Left lung (tissue), 10 donors: Measurements from ENCODE around the gene CLIP1. TPM values are rescaled to one million over a fixed set of nuclear protein-coding genes. Genes with fewer than 3 reads are reported as not detected.
A peak's percentile ranks its signal among the peaks of the same experiment; 100 is the strongest.

Experiments used
- ATAC-seq: fragments of 200-7000 bp; cut with Tn5 transposase; one replicate; pipeline ENCODE4 v1.9.1; 2020; ENCODE audit warnings: moderate library complexity
- DNase-seq, 4 donors: peaks; one replicate each; pipeline ENCODE4 v3.0.0-alpha.2; 2013 to 2020
- H3K27ac ChIP-seq, 2 donors: fragments of 200-600 bp; sonication (generic) in 1 of 2; one replicate each; pipeline versions ENCODE4 v1.5.0 to v1.8.0; 2020 to 2021
- H3K27me3 ChIP-seq, 2 donors: fragments of 200-600 bp; sonication (generic) in 1 of 2; one replicate each; pipeline versions ENCODE4 v1.5.0 to v1.8.0; 2020 to 2021
- H3K36me3 ChIP-seq, 2 donors: fragments of 200-600 bp; sonication (generic) in 1 of 2; one replicate each; pipeline versions ENCODE4 v1.5.0 to v1.8.0; 2020 to 2021
- H3K4me1 ChIP-seq, 2 donors: fragments of 200-600 bp; one replicate each; pipeline ENCODE4 v1.8.0; 2021
- H3K4me3 ChIP-seq, 2 donors: fragments of 200-600 bp; sonication (generic) in 1 of 2; one replicate each; pipeline versions ENCODE4 v1.5.0 to v1.8.0; 2020 to 2021; ENCODE audit warnings: mild to moderate bottlenecking in 1 of 2
- H3K9me3 ChIP-seq, 2 donors: fragments of 200-600 bp; sonication (generic) in 1 of 2; one replicate each; pipeline versions ENCODE4 v1.5.0 to v1.8.0; 2020 to 2021
- intact Hi-C, 2 donors: fragments of 100-400 bp; cut with DNase I; formaldehyde crosslinking; loops; one replicate each; pipeline versions ENCODE4 v1.11.2 to v1.14.2; 2022
- polyA plus RNA-seq, 6 donors: library from polyadenylated mRNA; unstranded; fragments of 120-200 nt; gene quantifications; one replicate each; pipeline ENCODE4 v1.2.1, GENCODE V29; 2013; ENCODE audit not compliant: insufficient read length in 6 of 6
- total RNA-seq, 2 donors: library from RNA; stranded (reverse); fragmentation: NEBNext Ultra II Directional; extraction: Animal tissue kit (Norgen Biotek cat#: 25700); gene quantifications; one replicate each; pipeline ENCODE4 v1.2.1, GENCODE V29; 2021
- TF ChIP-seq, protein P1 (sequence below), 2 donors: fragments of 200-600 bp; sonication (generic) in 1 of 2; IDR thresholded peaks; one replicate each; pipeline versions ENCODE4 v1.5.0 to v1.8.0; 2021; ENCODE audit warnings: antibody characterized with exemption in 2 of 2
- donor health status: DM: no; HTN: yes; CAD: no.
- donor health status: DM: no; HTN: no; CAD: no.

The CLIP1 gene
- total and polyA plus RNA-seq, 8 donors = 31.2 to 104 (median 33.4) TPM

GRCh38 chr12:122413516-122414404 lies 8.7 kb downstream of the CLIP1 start:
- peaks cover 12 to 44% of the 10 kb centered on the region in 2 donors for H3K4me1 ChIP-seq
- peak overlapping the region; percentile 26 to 67 for H3K27ac ChIP-seq
- peaks cover 0 to 13% of the 10 kb centered on the region in 2 donors for H3K36me3 ChIP-seq
- H3K9me3 ChIP-seq = no peaks in the 10 kb centered on the region
- peak; percentile 47 for ATAC-seq
- DNase-seq = no peak
- intact Hi-C loops = no loop called here
- no peaks in the 10 kb centered on the region for H3K27me3 ChIP-seq
- H3K4me3 ChIP-seq = no peak overlapping the region
- TF ChIP-seq, protein P1, sequence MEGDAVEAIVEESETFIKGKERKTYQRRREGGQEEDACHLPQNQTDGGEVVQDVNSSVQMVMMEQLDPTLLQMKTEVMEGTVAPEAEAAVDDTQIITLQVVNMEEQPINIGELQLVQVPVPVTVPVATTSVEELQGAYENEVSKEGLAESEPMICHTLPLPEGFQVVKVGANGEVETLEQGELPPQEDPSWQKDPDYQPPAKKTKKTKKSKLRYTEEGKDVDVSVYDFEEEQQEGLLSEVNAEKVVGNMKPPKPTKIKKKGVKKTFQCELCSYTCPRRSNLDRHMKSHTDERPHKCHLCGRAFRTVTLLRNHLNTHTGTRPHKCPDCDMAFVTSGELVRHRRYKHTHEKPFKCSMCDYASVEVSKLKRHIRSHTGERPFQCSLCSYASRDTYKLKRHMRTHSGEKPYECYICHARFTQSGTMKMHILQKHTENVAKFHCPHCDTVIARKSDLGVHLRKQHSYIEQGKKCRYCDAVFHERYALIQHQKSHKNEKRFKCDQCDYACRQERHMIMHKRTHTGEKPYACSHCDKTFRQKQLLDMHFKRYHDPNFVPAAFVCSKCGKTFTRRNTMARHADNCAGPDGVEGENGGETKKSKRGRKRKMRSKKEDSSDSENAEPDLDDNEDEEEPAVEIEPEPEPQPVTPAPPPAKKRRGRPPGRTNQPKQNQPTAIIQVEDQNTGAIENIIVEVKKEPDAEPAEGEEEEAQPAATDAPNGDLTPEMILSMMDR (IDR thresholded peaks at IDR 0.05) = no peak

DNA sequence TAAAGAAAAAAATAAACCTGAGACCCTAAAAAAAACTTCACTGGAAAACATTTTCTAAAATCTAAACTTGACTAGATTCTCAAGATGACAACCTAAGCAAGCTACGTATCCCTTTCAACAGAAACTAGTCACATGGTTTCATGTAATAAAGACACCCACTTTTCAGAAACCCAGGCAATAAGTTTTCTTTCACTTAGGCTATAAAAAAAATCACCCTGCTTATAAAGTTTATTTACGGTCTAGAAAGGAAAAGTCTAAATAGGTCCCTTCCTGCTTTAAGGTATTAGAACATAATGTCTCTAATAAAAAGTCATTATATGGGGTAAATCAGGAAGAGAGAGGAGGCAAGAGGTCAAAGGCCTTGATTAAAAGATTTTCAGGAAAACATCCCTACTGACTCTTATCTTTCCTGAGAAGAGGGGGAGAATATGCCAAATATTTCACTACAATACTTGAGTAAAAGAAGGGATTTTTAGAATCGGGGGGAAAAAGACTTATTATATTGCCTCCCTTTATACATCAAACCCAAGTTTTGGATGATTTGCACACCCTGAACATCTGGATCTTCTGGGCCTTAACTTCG lies 9.5 kb downstream of the CLIP1 start:
- Histone ChIP-seq H3K27ac (peak overlapping the region; percentile 13 to 67), H3K27me3 (no peaks in the 10 kb centered on the region), H3K4me1 (peaks cover 12 to 38% of the 10 kb centered on the region in 2 donors), H3K9me3 (no peaks in the 10 kb centered on the region), H3K4me3 (no peak overlapping the region), H3K36me3 (peaks cover 0 to 13% of the 10 kb centered on the region in 2 donors)
- no peak for DNase-seq
- intact Hi-C loops = no loop called here
- no peak for ATAC-seq
- TF ChIP-seq, protein P1 (IDR thresholded peaks at IDR 0.05) = no peak

DNA sequence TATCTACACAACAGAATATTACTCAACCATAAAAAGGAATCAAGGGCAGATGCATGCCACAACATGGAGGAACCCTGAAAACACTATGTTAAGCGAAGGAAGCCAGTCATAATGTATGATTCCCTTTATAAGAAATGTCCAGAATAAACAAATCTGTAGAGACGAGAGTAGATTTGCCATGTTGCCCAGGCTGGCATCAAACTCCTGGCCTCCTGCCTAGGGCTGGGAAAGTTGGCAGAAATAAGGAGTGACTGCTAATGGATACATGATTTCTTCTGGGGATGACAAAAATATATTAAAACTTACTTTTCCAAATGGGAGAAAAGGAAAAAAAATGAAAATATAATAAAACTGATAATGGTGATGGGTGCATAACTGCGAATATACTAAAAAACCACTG lies 10.9 kb downstream of the CLIP1 start:
- intact Hi-C loops = no loop called here
- no peaks in the 10 kb centered on the region for H3K27me3 ChIP-seq
- no peak overlapping the region for H3K27ac ChIP-seq
- peaks cover 12 to 31% of the 10 kb centered on the region in 2 donors for H3K4me1 ChIP-seq
- peaks cover 0 to 8% of the 10 kb centered on the region in 2 donors for H3K36me3 ChIP-seq
- ATAC-seq = no peak
- no peak overlapping the region for H3K4me3 ChIP-seq
- DNase-seq = no peak
- TF ChIP-seq, protein P1 (IDR thresholded peaks at IDR 0.05) = no peak
- no peaks in the 10 kb centered on the region for H3K9me3 ChIP-seq

DNA sequence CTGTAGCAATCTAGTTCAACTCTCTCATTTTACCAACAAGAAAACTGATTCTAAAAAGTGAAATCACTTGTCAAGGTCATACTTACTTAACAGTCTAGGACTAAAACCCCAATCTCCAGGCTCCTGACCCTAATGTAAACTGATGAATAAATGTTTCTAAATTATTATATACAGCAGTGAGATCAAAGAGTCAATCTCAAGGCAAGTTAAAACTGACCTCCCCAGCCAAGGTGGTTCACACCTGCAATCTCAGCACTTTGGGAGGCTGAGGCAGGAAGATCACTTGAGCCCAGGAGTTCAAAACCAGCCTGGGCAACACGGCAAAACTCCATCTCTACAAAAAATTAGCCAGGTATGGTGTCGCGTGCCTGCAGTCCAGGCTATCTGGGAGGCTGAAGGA lies 15.3 kb downstream of the CLIP1 start:
- intact Hi-C loops = no loop called here
- no peaks in the 10 kb centered on the region for H3K9me3 ChIP-seq
- TF ChIP-seq, protein P1 (IDR thresholded peaks at IDR 0.05) = no peak
- DNase-seq (no peak), ATAC-seq (no peak)
- H3K4me3 ChIP-seq = no peak overlapping the region
- no peaks in the 10 kb centered on the region for H3K27me3 ChIP-seq
- H3K36me3 ChIP-seq = peaks cover 0 to 6% of the 10 kb centered on the region in 2 donors
- H3K4me1 ChIP-seq = peaks cover 0 to 13% of the 10 kb centered on the region in 2 donors
- no peak overlapping the region for H3K27ac ChIP-seq

GRCh38 chr12:122406701-122407164 lies 15.7 kb downstream of the CLIP1 start:
- Histone ChIP-seq H3K4me1 (peaks cover 0 to 10% of the 10 kb centered on the region in 2 donors), H3K27ac (no peak overlapping the region), H3K9me3 (no peaks in the 10 kb centered on the region), H3K27me3 (no peaks in the 10 kb centered on the region), H3K36me3 (peaks cover 0 to 6% of the 10 kb centered on the region in 2 donors), H3K4me3 (no peak overlapping the region)
- TF ChIP-seq, protein P1 (IDR thresholded peaks at IDR 0.05) = no peak
- no peak for DNase-seq
- intact Hi-C loops = no loop called here
- ATAC-seq = no peak
